CD14-positive monocyte (primary cell): ENCODE measurements around the gene P2RX3. TPM values are rescaled to one million over a fixed set of nuclear protein-coding genes. Genes with fewer than 3 reads are reported as not detected.

Experiments used
- DNase-seq, 3 donors: peaks; one replicate each; pipeline ENCODE4 v3.0.0-alpha.2; 2011 to 2022
- H2AFZ ChIP-seq: 2 replicates; pipeline ENCODE4 v1.6.0; 2012; ENCODE audit warnings: mild to moderate bottlenecking, low read depth, low read length, inconsistent platforms; ENCODE audit not compliant: insufficient read depth, poor library complexity, severe bottlenecking
- H3K27ac ChIP-seq, 2 donors: 1 replicate in 1 of 2; 2 replicates in 1 of 2; pipeline ENCODE4 v1.5.1; 2012 to 2013; ENCODE audit warnings: low read length in 2 of 2, control low read depth in 1 of 2, inconsistent platforms in 1 of 2, low read depth in 1 of 2, mild to moderate bottlenecking in 1 of 2
- H3K27me3 ChIP-seq, 2 donors: one replicate each; pipeline versions ENCODE4 v1.6.0 to v1.6.1; 2011 to 2013; ENCODE audit warnings: low read length in 2 of 2; ENCODE audit not compliant: control insufficient read depth in 2 of 2, insufficient read depth in 2 of 2
- H3K36me3 ChIP-seq, 2 donors: replicated peaks in 1 of 2; 1 replicate in 1 of 2; 2 replicates in 1 of 2; pipeline versions ENCODE4 v1.5.1 to v1.6.1; 2012 to 2013; ENCODE audit warnings: low read length in 2 of 2, control low read depth in 1 of 2, inconsistent platforms in 1 of 2, mild to moderate bottlenecking in 1 of 2; ENCODE audit not compliant: insufficient read depth in 2 of 2, control insufficient read depth in 1 of 2
- H3K4me1 ChIP-seq, 2 donors: 1 replicate in 1 of 2; 2 replicates in 1 of 2; pipeline versions ENCODE4 v1.5.1 to v1.6.1; 2012 to 2013; ENCODE audit warnings: low read length in 2 of 2, control low read depth in 1 of 2, inconsistent platforms in 1 of 2, mild to moderate bottlenecking in 1 of 2, moderate library complexity in 1 of 2; ENCODE audit not compliant: insufficient read depth in 2 of 2, control insufficient read depth in 1 of 2
- H3K4me2 ChIP-seq: replicated peaks from 2 replicates; pipeline ENCODE3; 2012; ENCODE audit warnings: low read length, moderate library complexity, mild to moderate bottlenecking; ENCODE audit not compliant: poor library complexity, severe bottlenecking; ENCODE audit errors: extremely low read depth
- H3K4me3 ChIP-seq, 3 experiments: fragments of 200-600 bp in 1 of 3; sonication (generic) in 1 of 3; replicated peaks in 1 of 3; 1 replicate in 2 of 3; 2 replicates in 1 of 3; pipeline ENCODE4 v1.5.1; 2011 to 2013; ENCODE audit warnings: low read length in 3 of 3, mild to moderate bottlenecking in 3 of 3, control low read depth in 2 of 3, low read depth in 2 of 3, inconsistent platforms in 1 of 3, moderate library complexity in 1 of 3
- H3K79me2 ChIP-seq: 2 replicates; pipeline ENCODE4 v1.6.0; 2012; ENCODE audit warnings: mild to moderate bottlenecking, control low read depth, inconsistent platforms, low read length, moderate library complexity; ENCODE audit not compliant: insufficient read depth
- H3K9ac ChIP-seq: 2 replicates; pipeline ENCODE4 v1.6.0; 2017; ENCODE audit warnings: low read length, mild to moderate bottlenecking; ENCODE audit not compliant: insufficient read depth, poor library complexity, severe bottlenecking
- H3K9me3 ChIP-seq, 2 donors: replicated peaks in 1 of 2; 1 replicate in 1 of 2; 2 replicates in 1 of 2; pipeline versions ENCODE4 v1.5.1 to v1.6.1; 2012 to 2013; ENCODE audit warnings: low read length in 2 of 2, control low read depth in 1 of 2; ENCODE audit not compliant: control insufficient read depth in 1 of 2, insufficient read depth in 1 of 2
- H4K20me1 ChIP-seq: 2 replicates; pipeline ENCODE4 v1.6.0; 2012; ENCODE audit warnings: mild to moderate bottlenecking, low read length, control low read depth, moderate library complexity; ENCODE audit not compliant: insufficient read depth
- H3K27ac Mint-ChIP-seq, 7 donors: one replicate each; pipeline ENCODE4 v1.8.0; 2020; ENCODE audit warnings: mild to moderate bottlenecking in 7 of 7, mixed read lengths in 7 of 7, moderate library complexity in 6 of 7, inconsistent platforms in 2 of 7
- H3K27me3 Mint-ChIP-seq, 3 donors: one replicate each; pipeline ENCODE4 v1.8.0; 2021 to 2022; ENCODE audit warnings: low read depth in 3 of 3, mild to moderate bottlenecking in 3 of 3, mixed read lengths in 3 of 3, moderate library complexity in 3 of 3, inconsistent platforms in 1 of 3
- H3K36me3 Mint-ChIP-seq, 2 donors: one replicate each; pipeline ENCODE4 v1.8.0; 2020; ENCODE audit warnings: mixed read lengths in 2 of 2, inconsistent platforms in 1 of 2, mild to moderate bottlenecking in 1 of 2
- H3K4me1 Mint-ChIP-seq: one replicate; pipeline ENCODE4 v1.8.0; 2020; ENCODE audit warnings: mild to moderate bottlenecking, mixed read lengths
- H3K4me3 Mint-ChIP-seq, 2 donors: one replicate each; pipeline ENCODE4 v1.8.0; 2020; ENCODE audit warnings: mild to moderate bottlenecking in 2 of 2, mixed read lengths in 2 of 2, moderate library complexity in 1 of 2
- H3K9me3 Mint-ChIP-seq, 7 donors: one replicate each; pipeline ENCODE4 v1.8.0; 2020 to 2022; ENCODE audit warnings: mixed read lengths in 7 of 7, mild to moderate bottlenecking in 6 of 7, moderate library complexity in 6 of 7, inconsistent platforms in 2 of 7
- whole genome bisulfite sequencing: methylation state at CpG from one replicate; pipeline ENCODE4 v1.1.5; 2013; ENCODE audit warnings: missing lambda C conversion rate; ENCODE audit not compliant: insufficient coverage; 5-methylcytosine and 5-hydroxymethylcytosine counted together
- intact Hi-C, 2 donors: fragments of 100-400 bp; cut with micrococcal nuclease; formaldehyde crosslinking; loops; one replicate each; pipeline versions ENCODE4 v1.15.0 to v1.15.1; 2023
- polyA plus RNA-seq, 3 donors: library from polyadenylated mRNA; depleted of rRNA in 1 of 3; unstranded in 2 of 3; stranded (reverse) in 1 of 3; fragments of 300-500 nt in 2 of 3; fragments of >200 nt in 1 of 3; fragmentation: Illumina TruSeq in 2 of 3; gene quantifications; 1 replicate in 2 of 3; 2 replicates in 1 of 3; pipeline ENCODE4 v1.2.3, GENCODE V29; 2012 to 2021
- TF ChIP-seq, protein P1 (sequence below): fragments of 200-600 bp; IDR thresholded peaks from one replicate; pipeline ENCODE4 v1.8.0; 2022; ENCODE audit warnings: antibody characterized with exemption, mild to moderate bottlenecking

P2RX3 gene
- polyA plus RNA-seq, 3 donors, result not detected

DNA sequence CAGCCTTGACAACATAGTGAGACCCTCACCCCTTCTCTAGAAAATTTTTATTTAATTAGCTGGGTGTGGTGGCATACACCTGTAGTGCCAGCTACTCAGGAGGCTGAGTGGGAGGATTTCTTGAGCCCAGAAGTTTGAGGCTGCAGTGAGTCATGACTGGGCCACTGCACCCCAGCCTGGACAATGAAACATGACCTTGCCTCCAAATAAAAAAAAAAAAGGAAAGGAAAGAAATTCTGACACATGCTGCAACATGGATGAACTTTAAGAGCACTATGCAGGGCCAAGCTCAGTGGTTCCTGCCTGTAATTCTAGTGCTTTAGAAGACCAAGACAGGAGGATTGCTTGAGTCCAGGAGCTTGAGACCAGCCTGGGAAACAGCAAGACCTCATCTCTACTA lies 80.0 kb downstream of the P2RX3 start:
- Histone ChIP-seq H3K9ac (no peak overlapping the region), H4K20me1 (peaks cover 98% of the 10 kb centered on the region), H3K36me3 (peaks cover 88 to 100% of the 10 kb centered on the region in 2 donors), H3K4me1 (peaks cover 0 to 5% of the 10 kb centered on the region in 2 donors), H3K9me3 (no peaks in the 10 kb centered on the region), H3K4me2 (no peak overlapping the region), H2AFZ (no peak overlapping the region), H3K4me3 (no peak overlapping the region), H3K79me2 (peaks cover 89% of the 10 kb centered on the region), H3K27ac (no peak overlapping the region), H3K27me3 (no peaks in the 10 kb centered on the region)
- H3K27me3 Mint-ChIP-seq, result peaks cover 0 to 3% (median 1%) of the 10 kb centered on the region in 3 donors
- DNase-seq, result no peak
- peaks cover 88 to 99% of the 10 kb centered on the region in 2 donors for H3K36me3 Mint-ChIP-seq
- TF ChIP-seq, protein P1, sequence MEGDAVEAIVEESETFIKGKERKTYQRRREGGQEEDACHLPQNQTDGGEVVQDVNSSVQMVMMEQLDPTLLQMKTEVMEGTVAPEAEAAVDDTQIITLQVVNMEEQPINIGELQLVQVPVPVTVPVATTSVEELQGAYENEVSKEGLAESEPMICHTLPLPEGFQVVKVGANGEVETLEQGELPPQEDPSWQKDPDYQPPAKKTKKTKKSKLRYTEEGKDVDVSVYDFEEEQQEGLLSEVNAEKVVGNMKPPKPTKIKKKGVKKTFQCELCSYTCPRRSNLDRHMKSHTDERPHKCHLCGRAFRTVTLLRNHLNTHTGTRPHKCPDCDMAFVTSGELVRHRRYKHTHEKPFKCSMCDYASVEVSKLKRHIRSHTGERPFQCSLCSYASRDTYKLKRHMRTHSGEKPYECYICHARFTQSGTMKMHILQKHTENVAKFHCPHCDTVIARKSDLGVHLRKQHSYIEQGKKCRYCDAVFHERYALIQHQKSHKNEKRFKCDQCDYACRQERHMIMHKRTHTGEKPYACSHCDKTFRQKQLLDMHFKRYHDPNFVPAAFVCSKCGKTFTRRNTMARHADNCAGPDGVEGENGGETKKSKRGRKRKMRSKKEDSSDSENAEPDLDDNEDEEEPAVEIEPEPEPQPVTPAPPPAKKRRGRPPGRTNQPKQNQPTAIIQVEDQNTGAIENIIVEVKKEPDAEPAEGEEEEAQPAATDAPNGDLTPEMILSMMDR, result no peak
- peaks cover 15% of the 10 kb centered on the region for H3K4me1 Mint-ChIP-seq
- intact Hi-C loops, result no loop called here
- H3K27ac Mint-ChIP-seq, result peak overlapping the region in 3 of 7 donors; percentile 52 to 63 (median 57)
- H3K9me3 Mint-ChIP-seq, result peaks cover 0 to 4% (median 0%) of the 10 kb centered on the region in 7 donors
- no peak overlapping the region for H3K4me3 Mint-ChIP-seq

DNA sequence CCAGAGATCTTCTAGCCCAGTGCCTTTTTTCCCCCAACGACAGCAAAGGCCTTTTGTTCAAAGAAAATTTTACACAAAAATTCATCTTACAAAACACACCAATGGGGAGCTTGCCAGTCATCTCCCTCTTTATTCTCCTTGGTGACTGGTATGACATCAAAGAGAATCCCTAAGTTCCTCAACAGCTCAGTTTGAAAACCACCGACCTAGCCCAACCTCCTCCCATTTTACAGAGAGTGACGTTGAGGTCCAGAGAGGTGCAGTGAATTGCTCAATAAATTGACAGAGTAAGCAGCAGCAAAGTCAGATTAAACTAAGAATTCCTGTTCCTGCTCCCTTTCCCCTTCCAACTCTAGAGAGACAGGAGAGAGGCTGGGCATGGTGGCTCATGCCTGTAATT lies 81.0 kb downstream of the P2RX3 start:
- H3K4me1 Mint-ChIP-seq, result peaks cover 25% of the 10 kb centered on the region
- peaks cover 89% of the 10 kb centered on the region for H3K79me2 ChIP-seq
- peaks cover 0 to 2% (median 0%) of the 10 kb centered on the region in 7 donors for H3K9me3 Mint-ChIP-seq
- H3K4me2 ChIP-seq, result no peak overlapping the region
- H3K9me3 ChIP-seq, result no peaks in the 10 kb centered on the region
- H3K4me1 ChIP-seq, result peaks cover 6 to 13% of the 10 kb centered on the region in 2 donors
- no peak overlapping the region for H3K4me3 Mint-ChIP-seq
- no peaks in the 10 kb centered on the region for H3K27me3 Mint-ChIP-seq
- peak overlapping the region in 5 of 7 donors; percentile 59 to 86 (median 80) for H3K27ac Mint-ChIP-seq
- DNase-seq, result no peak
- no peak overlapping the region for H3K9ac ChIP-seq
- intact Hi-C loops, result no loop called here
- H3K27me3 ChIP-seq, result no peaks in the 10 kb centered on the region
- peaks cover 93% of the 10 kb centered on the region for H4K20me1 ChIP-seq
- H3K27ac ChIP-seq, result peak overlapping the region in 1 of 2 donors; percentile 66
- H2AFZ ChIP-seq, result no peak overlapping the region
- H3K36me3 ChIP-seq, result peaks cover 84 to 100% of the 10 kb centered on the region in 2 donors
- H3K4me3 ChIP-seq, result no peak overlapping the region
- TF ChIP-seq, protein P1, result no peak
- WGBS, result 93% methylated on average over 1 of the region's 3 CpGs
- H3K36me3 Mint-ChIP-seq, result peaks cover 87 to 99% of the 10 kb centered on the region in 2 donors
